Measurements from ENCODE around the gene CDK17.
"Not testable (repeated sequence)": the region's sequence is repeated elsewhere in the genome, so short reads cannot be mapped to it uniquely, and the experiment has no call there.

CDK17 gene

GRCh38 chr12:96399919-96400630, at the start of gene CDK17:
TSS of gene CDK17 (minus strand) at chr12:96400439. CDS start at chr12:96334836, 65,603 bp downstream.
- DNase-seq: peak; percentile 93

DNA sequence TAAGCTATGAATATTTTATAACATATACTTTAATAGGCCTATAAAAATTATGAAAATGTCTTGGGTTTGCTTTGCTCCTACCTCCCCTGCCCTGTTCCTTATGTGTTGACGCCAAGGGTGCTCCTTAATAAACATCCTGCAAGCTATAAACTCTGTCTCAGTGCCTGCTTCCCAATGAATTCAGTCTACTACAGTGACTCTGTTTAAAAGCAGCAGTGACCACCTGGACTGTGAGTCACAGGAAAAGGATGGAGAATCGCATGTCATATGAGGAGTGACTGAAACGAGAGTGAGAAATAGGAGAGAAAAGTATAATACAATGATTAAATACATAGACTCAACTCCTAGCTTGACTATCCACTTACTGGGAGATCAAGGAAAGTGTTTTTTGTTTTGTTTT, 48.1 kb upstream of the CDK17 start:
- DNase-seq: no peak

- DNase-seq: no peak
Measured at GRCh38 chr12:96447256-96447655, 47.0 kb upstream of the CDK17 start.

DNA sequence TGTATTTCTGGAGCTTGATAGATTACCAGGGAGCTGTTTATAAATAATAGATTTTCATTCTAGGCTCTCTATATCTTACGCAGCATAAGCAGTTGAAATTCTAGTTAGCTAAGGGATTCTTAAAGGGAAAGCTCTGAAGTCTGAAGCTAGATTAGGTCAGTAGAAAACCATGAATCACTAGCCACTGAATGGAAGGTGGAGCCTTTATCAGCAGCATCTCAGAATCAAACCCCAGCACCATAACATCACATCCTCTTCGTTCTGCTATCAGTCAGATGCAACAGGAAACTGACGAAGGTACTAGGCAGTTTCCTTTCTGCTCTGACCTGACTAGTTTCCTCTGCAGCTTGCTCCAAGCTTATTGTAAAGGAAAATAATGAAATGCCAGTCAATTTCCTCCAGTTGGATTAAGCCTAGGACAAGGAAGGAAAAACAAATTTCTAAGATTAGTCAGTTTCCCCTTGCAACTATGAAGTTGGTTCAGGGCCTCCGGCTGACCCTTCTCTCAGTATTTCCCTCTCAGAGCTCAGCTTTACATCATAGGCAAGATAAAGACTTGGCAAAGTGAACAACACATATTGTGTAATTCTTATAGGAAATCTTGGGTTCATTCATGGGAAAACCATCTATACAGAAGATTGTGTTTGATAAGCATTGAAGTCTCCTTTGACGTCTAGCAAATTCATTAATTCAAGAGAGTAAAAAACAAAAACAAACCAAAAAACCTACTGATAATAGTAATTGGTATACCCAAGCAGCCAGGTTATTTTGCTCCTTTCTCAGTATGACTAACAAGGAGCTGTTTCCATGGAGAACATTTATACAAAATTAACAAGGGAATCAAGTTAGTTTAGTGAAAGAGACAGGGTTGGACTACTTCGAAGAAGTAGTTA, 45.7 kb upstream of the CDK17 start:
- peak; percentile 27 for DNase-seq

DNA sequence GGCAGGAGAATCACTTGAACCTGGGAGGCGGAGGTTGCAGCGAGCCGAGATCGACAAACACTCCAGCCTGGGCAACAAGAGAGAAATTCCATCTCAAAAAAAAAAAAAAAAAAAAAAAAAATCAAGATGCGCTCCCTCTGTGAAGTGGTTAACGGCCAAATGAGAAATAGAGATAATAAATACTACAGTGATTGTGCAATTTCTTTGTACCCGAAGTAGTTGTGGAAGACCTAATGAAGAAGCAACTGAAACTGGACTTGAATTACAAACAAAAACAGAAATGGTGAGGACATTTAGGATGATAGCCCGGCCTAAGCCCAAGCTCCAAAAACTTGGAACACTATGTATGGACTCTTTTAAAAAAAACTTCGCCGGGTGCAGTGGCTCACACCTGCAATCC, 44.2 kb upstream of the CDK17 start:
- DNase-seq: no peak

- DNase-seq: no peak
Measured at GRCh38 chr12:96442906-96443305, 42.7 kb upstream of the CDK17 start.

GRCh38 chr12:96441816-96442215, 41.6 kb upstream of the CDK17 start:
- no peak for DNase-seq

DNA sequence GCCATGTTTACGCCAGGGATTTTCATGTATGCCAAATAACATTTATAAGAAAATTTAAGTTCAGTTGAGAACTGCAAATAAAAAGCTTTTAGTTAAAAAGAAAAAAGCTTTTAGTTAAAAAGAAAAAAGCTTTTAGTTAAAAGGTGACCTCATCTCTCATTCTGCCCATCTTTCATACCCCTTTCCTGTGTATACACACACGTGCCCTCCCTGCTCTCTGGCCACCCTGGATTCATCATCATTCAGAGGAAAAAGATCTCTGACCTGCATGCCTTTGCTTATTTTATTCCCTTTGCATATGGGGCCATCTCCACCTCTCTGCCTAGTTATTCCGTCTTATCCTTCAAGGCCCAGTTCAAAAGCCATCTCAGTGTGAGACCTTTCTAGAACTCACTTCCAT, 38.1 kb upstream of the CDK17 start:
- no peak for DNase-seq

DNA sequence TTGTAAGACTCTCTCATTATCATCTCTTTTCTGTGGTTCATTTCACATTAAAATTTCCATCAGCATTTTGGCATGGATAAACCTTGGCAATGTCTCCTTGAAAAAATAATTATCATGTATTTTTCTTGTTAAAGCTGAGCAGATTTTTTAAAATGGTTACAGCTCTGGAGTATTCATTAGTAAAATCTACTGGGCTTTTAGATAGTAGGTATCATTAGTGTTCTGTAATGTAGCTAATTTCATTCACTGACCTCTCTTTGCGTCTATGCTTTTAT, 36.9 kb upstream of the CDK17 start:
- DNase-seq: no peak

GRCh38 chr12:96436366-96437170, 36.3 kb upstream of the CDK17 start:
- no peak for DNase-seq

DNA sequence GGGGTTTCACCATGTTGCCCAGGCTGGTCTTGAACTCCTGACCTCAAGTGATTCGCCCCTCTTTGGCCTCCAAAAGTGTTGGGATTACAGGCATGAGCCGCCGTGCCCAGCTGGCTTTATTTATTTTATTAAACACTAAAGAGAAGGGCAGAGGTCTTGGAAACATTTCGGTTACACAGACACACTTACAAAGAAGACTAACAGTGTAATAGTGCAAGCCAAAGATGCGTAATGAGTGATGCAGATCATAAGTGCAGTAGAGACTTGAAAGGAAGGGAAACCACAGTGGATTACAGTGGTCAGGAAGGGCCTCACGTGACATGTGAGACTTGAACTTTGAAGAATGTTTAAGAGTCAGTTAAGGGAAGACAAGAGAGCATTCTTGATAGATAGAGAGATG, 33.9 kb upstream of the CDK17 start:
- DNase-seq: no peak

- DNase-seq: not testable (repeated sequence)
Measured at GRCh38 chr12:96432496-96433321, 32.5 kb upstream of the CDK17 start.

GRCh38 chr12:96431067-96431466, 30.8 kb upstream of the CDK17 start:
- DNase-seq: no peak

DNA sequence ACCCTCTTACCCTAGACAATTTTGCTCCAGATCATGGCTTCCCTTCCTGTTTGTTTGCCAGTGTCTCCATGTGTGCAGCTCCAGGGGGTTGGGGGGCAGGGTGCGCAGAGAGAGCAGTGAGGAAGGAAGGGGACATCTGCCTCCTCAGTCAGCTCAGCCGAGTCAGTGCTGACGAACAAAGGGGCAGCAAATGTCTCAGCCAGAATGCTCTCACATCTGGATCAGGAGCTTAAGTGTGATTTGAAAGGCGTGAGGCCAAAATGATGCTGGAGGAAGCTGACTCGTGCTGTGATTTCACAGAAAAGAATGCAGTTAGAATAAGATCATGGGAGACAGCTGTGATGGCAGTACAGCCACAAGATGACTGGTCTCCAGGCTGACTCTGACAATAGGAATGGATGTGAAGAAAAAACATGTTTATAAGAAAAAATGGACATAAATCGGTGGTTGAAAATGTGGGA, 27.1 kb upstream of the CDK17 start:
- peak; percentile 82 for DNase-seq

DNA sequence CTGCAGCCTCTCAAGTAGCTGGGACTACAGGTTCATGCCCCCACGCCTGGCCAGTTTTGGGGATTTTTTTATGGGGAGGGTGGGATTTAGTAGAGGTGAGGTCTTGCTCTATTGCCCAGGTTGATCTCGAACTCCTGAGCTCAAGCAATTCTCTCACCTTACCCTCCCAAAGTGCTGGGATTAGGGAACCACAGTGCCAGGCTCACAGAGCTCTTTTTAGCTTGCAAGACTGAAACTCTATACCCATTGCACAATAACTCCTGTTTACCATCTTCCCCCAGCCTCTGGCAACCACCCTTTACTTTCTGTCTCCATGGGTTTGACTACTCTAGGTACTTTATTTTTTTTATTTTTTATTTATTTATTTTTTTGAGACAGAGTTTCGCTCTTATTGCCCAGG, 25.7 kb upstream of the CDK17 start:
- no peak for DNase-seq

- no peak for DNase-seq
Measured at GRCh38 chr12:96425321-96425720, 25.1 kb upstream of the CDK17 start.

GRCh38 chr12:96424601-96425000, 24.4 kb upstream of the CDK17 start:
- DNase-seq: no peak

GRCh38 chr12:96422192-96422591, 22.0 kb upstream of the CDK17 start:
- no peak for DNase-seq

DNA sequence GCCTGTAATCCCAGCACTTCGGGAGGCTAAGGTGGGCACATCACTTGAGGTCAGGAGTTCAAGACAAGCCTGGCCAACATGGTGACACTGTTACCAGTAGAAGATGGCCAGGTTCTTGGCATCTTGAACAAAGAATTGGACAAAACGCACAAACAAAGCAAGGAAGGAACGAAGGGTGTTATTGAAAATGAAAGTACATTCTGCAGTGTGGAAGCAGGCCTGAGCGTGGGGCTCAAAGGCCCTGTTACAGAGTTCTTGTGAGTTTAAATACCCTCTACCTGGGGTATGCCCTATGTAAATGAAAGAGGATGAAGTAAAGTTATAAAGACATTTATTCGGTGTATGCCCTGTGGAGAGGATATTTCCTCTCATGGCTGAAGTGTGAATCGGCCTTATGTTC, 20.8 kb upstream of the CDK17 start:
- no peak for DNase-seq

DNA sequence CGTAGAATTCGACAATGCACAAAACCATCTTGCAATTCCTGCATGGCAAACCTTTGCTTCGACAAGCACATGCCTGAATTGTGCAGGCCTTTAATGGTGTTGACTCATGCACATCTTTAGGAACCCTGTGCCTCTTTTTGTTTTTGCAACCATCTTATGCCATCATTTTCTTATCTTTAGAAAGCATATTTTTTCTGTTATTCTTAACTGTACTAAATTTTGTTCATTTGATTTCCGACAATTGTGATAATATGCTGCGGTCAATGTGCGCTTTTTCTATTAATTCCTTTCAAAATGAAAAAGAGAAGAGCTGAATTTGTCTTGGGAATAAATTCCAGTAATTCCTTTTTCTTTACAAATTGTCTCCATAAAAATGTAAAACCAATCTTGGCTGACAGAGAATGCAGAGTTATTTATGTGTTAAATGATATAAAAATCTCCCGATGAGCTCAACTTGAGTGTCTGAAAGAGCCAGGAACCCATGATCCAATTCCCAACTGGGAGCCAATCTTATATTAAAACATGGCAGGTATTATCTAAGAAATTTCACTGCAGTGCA, 20.1 kb upstream of the CDK17 start:
- no peak for DNase-seq

GRCh38 chr12:96419576-96420276, 19.5 kb upstream of the CDK17 start:
- no peak for DNase-seq

DNA sequence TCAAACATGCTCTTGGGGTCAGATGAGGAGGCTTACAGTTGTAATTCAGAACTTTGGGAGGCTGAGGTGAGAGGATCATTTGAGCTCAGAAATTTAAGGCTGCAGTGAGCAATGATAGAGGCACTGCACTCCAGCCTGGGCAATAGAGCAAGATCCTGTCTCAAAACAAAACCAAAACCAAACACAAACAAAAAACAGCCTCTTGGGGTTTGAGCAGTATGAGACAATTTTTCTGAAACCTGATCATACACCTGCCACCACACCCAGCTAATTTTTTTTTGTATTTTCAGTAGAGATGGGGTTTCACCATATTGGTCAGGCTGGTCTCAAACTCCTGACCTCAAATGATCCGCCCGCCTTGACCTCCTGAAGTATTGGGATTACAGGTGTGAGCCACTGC, 17.4 kb upstream of the CDK17 start:
- not testable (repeated sequence) for DNase-seq
